Breast epithelium (tissue), 3 donors: ENCODE data around the gene DUOX2.

Experiments
- POLR2A ChIP-seq: fragments of 450-650 bp; IDR thresholded peaks from one replicate; pipeline ENCODE4 v1.6.1; 2016; ENCODE audit warnings: antibody characterized with exemption, mild to moderate bottlenecking, moderate library complexity
- POLR2AphosphoS5 ChIP-seq, 3 donors: sonication (generic); formaldehyde crosslinking; IDR thresholded peaks; one replicate each; pipeline ENCODE4 v1.6.1; 2017; ENCODE audit warnings: antibody characterized with exemption in 3 of 3
- TF ChIP-seq, protein P1 (sequence below), 3 donors: fragments of 450-650 bp; IDR thresholded peaks; one replicate each; pipeline ENCODE4 v1.5.1; 2016 to 2017; ENCODE audit warnings: antibody characterized with exemption in 3 of 3, mild to moderate bottlenecking in 3 of 3, moderate library complexity in 3 of 3

DNA sequence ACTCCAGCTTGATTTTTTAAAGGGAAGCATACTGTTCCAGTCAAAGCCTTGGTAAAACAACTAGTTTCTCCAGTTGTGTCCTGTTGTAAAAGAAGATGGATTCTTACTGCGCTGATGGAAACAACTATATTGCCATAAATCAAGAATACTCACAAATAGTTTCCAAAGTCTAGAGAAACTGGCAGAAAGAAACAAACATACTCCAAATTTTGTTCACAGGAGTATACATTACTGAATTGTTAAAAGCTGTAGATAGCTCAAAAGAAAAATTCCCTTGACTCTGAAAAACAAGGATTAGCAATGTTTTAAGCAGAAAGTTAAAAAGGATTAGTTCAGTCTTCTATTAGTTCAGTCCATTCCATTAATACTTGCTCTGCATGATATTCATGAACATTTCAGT lies 63.4 kb downstream of the DUOX2 start:
- TF ChIP-seq, protein P1, sequence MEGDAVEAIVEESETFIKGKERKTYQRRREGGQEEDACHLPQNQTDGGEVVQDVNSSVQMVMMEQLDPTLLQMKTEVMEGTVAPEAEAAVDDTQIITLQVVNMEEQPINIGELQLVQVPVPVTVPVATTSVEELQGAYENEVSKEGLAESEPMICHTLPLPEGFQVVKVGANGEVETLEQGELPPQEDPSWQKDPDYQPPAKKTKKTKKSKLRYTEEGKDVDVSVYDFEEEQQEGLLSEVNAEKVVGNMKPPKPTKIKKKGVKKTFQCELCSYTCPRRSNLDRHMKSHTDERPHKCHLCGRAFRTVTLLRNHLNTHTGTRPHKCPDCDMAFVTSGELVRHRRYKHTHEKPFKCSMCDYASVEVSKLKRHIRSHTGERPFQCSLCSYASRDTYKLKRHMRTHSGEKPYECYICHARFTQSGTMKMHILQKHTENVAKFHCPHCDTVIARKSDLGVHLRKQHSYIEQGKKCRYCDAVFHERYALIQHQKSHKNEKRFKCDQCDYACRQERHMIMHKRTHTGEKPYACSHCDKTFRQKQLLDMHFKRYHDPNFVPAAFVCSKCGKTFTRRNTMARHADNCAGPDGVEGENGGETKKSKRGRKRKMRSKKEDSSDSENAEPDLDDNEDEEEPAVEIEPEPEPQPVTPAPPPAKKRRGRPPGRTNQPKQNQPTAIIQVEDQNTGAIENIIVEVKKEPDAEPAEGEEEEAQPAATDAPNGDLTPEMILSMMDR (IDR thresholded peaks at IDR 0.05): no peak
- TF ChIP-seq POLR2A: no peak
- no peak for TF ChIP-seq POLR2AphosphoS5 (IDR thresholded peaks at IDR 0.05)
